CD4-positive, alpha-beta T cell (primary cell): ENCODE results near the gene PARD6G. TPM values are rescaled to one million over a fixed set of nuclear protein-coding genes. Genes with fewer than 3 reads are reported as not detected.

Experiments used
- ATAC-seq: fragments of 200-7000 bp; cut with Tn5 transposase; one replicate; pipeline ENCODE4 v1.10.0; 2022; ENCODE audit warnings: mild to moderate bottlenecking; ENCODE audit not compliant: poor library complexity
- CTCF ChIA-PET: fragments of 350-600 bp; sonication (Branson Sonifier 250); formaldehyde crosslinking; loops from one replicate; lab custom pipeline; 2021; ENCODE audit warnings: antibody characterized with exemption, inconsistent platforms; lab: Charles Lee
- POLR2A ChIA-PET: fragments of 350-600 bp; sonication (Branson Sonifier 250); formaldehyde crosslinking; loops from one replicate; lab custom pipeline; 2021; ENCODE audit warnings: antibody characterized with exemption, inconsistent platforms; lab: Charles Lee
- DNase-seq, 14 experiments: peaks; one replicate each; pipeline ENCODE4 v3.0.0-alpha.2; 2013 to 2020; ENCODE audit warnings: mixed read lengths in 2 of 14
- H3K27ac ChIP-seq, 2 donors: one replicate each; pipeline versions ENCODE4 v1.5.1 to v1.7.0; 2013; ENCODE audit warnings: low read length in 2 of 2, low read depth in 1 of 2, mild to moderate bottlenecking in 1 of 2
- H3K27me3 ChIP-seq, 2 experiments: 1 replicate in 1 of 2; 2 replicates in 1 of 2; pipeline versions ENCODE4 v1.6.1 to v1.7.0; 2013; ENCODE audit warnings: low read length in 2 of 2, control low read depth in 1 of 2, mild to moderate bottlenecking in 1 of 2, moderate library complexity in 1 of 2; ENCODE audit not compliant: insufficient read depth in 2 of 2, control insufficient read depth in 1 of 2
- H3K36me3 ChIP-seq: one replicate; pipeline ENCODE4 v1.6.1; 2013; ENCODE audit warnings: low read length, control low read depth; ENCODE audit not compliant: insufficient read depth
- H3K4me1 ChIP-seq: one replicate; pipeline ENCODE4 v1.6.1; 2013; ENCODE audit warnings: low read length, control low read depth; ENCODE audit not compliant: insufficient read depth
- H3K4me3 ChIP-seq: one replicate; pipeline ENCODE4 v1.5.1; 2013; ENCODE audit warnings: mild to moderate bottlenecking, low read length, moderate library complexity
- H3K9me3 ChIP-seq, 2 experiments: 1 replicate in 1 of 2; 2 replicates in 1 of 2; pipeline versions ENCODE4 v1.6.1 to v1.7.0; 2013; ENCODE audit warnings: low read length in 2 of 2, mild to moderate bottlenecking in 2 of 2, control low read depth in 1 of 2, moderate library complexity in 1 of 2; ENCODE audit not compliant: control insufficient read depth in 1 of 2, insufficient read depth in 1 of 2
- H3K27ac Mint-ChIP-seq: one replicate; pipeline ENCODE4 v1.8.0; 2020; ENCODE audit warnings: mixed read lengths
- H3K27me3 Mint-ChIP-seq: one replicate; pipeline ENCODE4 v1.8.0; 2021; ENCODE audit warnings: mixed read lengths
- H3K36me3 Mint-ChIP-seq: one replicate; pipeline ENCODE4 v1.8.0; 2021; ENCODE audit warnings: low read depth, mixed read lengths
- H3K4me1 Mint-ChIP-seq: one replicate; pipeline ENCODE4 v1.8.0; 2021; ENCODE audit warnings: low read depth, mixed read lengths
- H3K4me3 Mint-ChIP-seq: one replicate; pipeline ENCODE4 v1.8.0; 2020; ENCODE audit warnings: mild to moderate bottlenecking, mixed read lengths
- H3K9me3 Mint-ChIP-seq: one replicate; pipeline ENCODE4 v1.8.0; 2020; ENCODE audit warnings: mixed read lengths
- CTCF ChIP-seq: fragments of 200-600 bp; IDR thresholded peaks from one replicate; pipeline ENCODE4 v1.8.0; 2022; ENCODE audit warnings: antibody characterized with exemption, mild to moderate bottlenecking
- intact Hi-C, 2 experiments: fragments of 100-400 bp; cut with DNase I in 1 of 2; cut with micrococcal nuclease in 1 of 2; formaldehyde crosslinking; loops; one replicate each; pipeline versions ENCODE4 v1.15.1 to v1.9.0; 2023 to 2025; cut with DNase I, micrococcal nuclease
- total RNA-seq, 174 experiments: library from RNA in 2 of 174; stranded (reverse) in 2 of 174; gene quantifications; one replicate each; pipeline ENCODE4 v1.2.3 and lab custom pipeline; 2021 to 2026

Gene PARD6G
- total RNA-seq, 2 experiments from 2014 or later = 0.38 to 1.1 TPM

- H3K4me1 Mint-ChIP-seq = peaks cover 11% of the 10 kb centered on the region
- H3K9me3 Mint-ChIP-seq = no peaks in the 10 kb centered on the region
- no peak overlapping the region for H3K27ac Mint-ChIP-seq
- ChIA-PET CTCF (no interaction called here), POLR2A (no interaction called here)
- H3K36me3 Mint-ChIP-seq = no peaks in the 10 kb centered on the region
- Histone ChIP-seq H3K27ac (no peak overlapping the region), H3K36me3 (no peaks in the 10 kb centered on the region), H3K27me3 (peaks cover 0 to 3% of the 10 kb centered on the region in 2 experiments), H3K4me3 (no peak overlapping the region), H3K4me1 (peaks cover 10% of the 10 kb centered on the region), H3K9me3 (no peaks in the 10 kb centered on the region)
- H3K27me3 Mint-ChIP-seq = peaks cover 22% of the 10 kb centered on the region
- no peak for TF ChIP-seq CTCF
- ATAC-seq = no peak
- intact Hi-C loops = no loop called here
- DNase-seq = no peak
- no peak overlapping the region for H3K4me3 Mint-ChIP-seq
These were observed 67.3 kb downstream of the PARD6G start for GRCh38 chr18:80179857-80180558.

GRCh38 chr18:80178935-80179818 lies 68.1 kb downstream of the PARD6G start:
- DNase-seq (no peak), ATAC-seq (no peak)
- Histone ChIP-seq H3K4me1 (peaks cover 18% of the 10 kb centered on the region), H3K4me3 (no peak overlapping the region), H3K27ac (no peak overlapping the region), H3K36me3 (no peaks in the 10 kb centered on the region), H3K27me3 (peaks cover 0 to 3% of the 10 kb centered on the region in 2 experiments), H3K9me3 (no peaks in the 10 kb centered on the region)
- intact Hi-C loops = no loop called here
- no peaks in the 10 kb centered on the region for H3K36me3 Mint-ChIP-seq
- peaks cover 13% of the 10 kb centered on the region for H3K4me1 Mint-ChIP-seq
- CTCF ChIA-PET = no interaction called here
- TF ChIP-seq CTCF = no peak
- H3K27me3 Mint-ChIP-seq = peaks cover 25% of the 10 kb centered on the region
- POLR2A ChIA-PET = no interaction called here
- no peaks in the 10 kb centered on the region for H3K9me3 Mint-ChIP-seq
- no peak overlapping the region for H3K27ac Mint-ChIP-seq
- no peak overlapping the region for H3K4me3 Mint-ChIP-seq

GRCh38 chr18:80177128-80177527 lies 70.2 kb downstream of the PARD6G start:
- CTCF ChIA-PET = no interaction called here
- TF ChIP-seq CTCF = no peak
- intact Hi-C loops = no loop called here

More at GRCh38 chr18:80177128-80177527, 70.2 kb downstream of the PARD6G start:
- Histone ChIP-seq H3K4me3 (no peak overlapping the region), H3K27me3 (peaks cover 7 to 11% of the 10 kb centered on the region in 2 experiments), H3K36me3 (no peaks in the 10 kb centered on the region), H3K9me3 (no peaks in the 10 kb centered on the region), H3K4me1 (peaks cover 23% of the 10 kb centered on the region), H3K27ac (no peak overlapping the region)
- H3K27ac Mint-ChIP-seq = no peak overlapping the region
- DNase-seq = no peak
- no peak overlapping the region for H3K4me3 Mint-ChIP-seq
- H3K4me1 Mint-ChIP-seq = peaks cover 13% of the 10 kb centered on the region
- peaks cover 34% of the 10 kb centered on the region for H3K27me3 Mint-ChIP-seq
- ATAC-seq = no peak
- H3K9me3 Mint-ChIP-seq = no peaks in the 10 kb centered on the region
- H3K36me3 Mint-ChIP-seq = no peaks in the 10 kb centered on the region
- POLR2A ChIA-PET = no interaction called here
